Measurements from ENCODE around the gene NOC2L.

DNA sequence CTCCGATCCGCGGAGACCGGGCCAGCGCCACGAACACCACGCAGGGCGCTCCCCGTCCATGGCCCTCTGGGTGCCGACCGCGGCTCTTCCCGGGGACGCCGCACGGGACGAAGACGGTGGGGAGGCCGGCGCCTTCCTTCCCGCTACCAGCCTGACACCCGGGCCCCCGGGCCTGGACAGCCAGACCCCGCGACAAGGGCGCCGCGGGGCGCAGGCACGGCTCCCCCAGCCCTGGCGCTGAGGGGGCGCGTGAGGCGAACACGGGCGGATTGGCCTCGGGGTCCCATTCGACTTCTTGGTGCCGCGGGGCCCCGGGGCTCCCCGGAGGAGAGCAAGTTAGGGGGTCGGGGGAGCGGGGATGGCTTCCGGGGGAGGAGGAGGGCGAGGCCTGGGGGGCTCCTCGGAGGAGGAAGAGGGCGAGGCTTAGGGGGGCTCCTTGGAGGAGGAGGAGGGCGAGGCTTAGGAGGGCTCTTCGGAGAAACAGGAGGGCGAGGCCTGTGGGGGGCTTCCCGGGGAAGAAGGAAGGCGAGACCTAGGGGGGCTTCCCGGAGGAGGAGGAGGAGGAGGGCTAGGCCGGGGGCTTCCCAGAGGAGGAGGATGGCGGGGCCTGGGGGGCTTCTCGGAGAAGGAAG is 791 bp upstream of the NOC2L start:
- TF ChIP-seq EZH2 (IDR thresholded peaks at IDR 0.05; ENCODE audit: borderline replicate concordance, low read depth, low read length, severe bottlenecking) (peak; percentile 67), POLR2AphosphoS5 (IDR thresholded peaks at IDR 0.05; ENCODE audit: insufficient read depth, low read depth, low read length) (no peak), POLR2A (IDR thresholded peaks at IDR 0.05; ENCODE audit: low read depth, low read length) (no peak), JUN (IDR thresholded peaks at IDR 0.05; ENCODE audit: borderline replicate concordance, insufficient read depth, insufficient read length, low read depth) (no peak)
- TF ChIP-seq, protein P1, sequence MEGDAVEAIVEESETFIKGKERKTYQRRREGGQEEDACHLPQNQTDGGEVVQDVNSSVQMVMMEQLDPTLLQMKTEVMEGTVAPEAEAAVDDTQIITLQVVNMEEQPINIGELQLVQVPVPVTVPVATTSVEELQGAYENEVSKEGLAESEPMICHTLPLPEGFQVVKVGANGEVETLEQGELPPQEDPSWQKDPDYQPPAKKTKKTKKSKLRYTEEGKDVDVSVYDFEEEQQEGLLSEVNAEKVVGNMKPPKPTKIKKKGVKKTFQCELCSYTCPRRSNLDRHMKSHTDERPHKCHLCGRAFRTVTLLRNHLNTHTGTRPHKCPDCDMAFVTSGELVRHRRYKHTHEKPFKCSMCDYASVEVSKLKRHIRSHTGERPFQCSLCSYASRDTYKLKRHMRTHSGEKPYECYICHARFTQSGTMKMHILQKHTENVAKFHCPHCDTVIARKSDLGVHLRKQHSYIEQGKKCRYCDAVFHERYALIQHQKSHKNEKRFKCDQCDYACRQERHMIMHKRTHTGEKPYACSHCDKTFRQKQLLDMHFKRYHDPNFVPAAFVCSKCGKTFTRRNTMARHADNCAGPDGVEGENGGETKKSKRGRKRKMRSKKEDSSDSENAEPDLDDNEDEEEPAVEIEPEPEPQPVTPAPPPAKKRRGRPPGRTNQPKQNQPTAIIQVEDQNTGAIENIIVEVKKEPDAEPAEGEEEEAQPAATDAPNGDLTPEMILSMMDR (IDR thresholded peaks at IDR 0.05; ENCODE audit: extremely low read depth in 1 of 2, insufficient read depth in 1 of 2, low read depth in 1 of 2, low read length in 2 of 2): no peak

Measured in endothelial cell of umbilical vein (primary cell).